HepG2 (cell line): ENCODE data around the gene TTYH1.

Experiments
- ADNP ChIP-seq: sonication (generic); formaldehyde crosslinking; IDR thresholded peaks from 2 replicates; pipeline ENCODE4 v1.4.0; 2020; ENCODE audit warnings: missing genetic modification reagents
- CC2D1A ChIP-seq: sonication (generic); formaldehyde crosslinking; IDR thresholded peaks from 2 replicates; pipeline ENCODE4 v1.8.1; 2023; ENCODE audit warnings: mild to moderate bottlenecking, missing genetic modification reagents
- ERF ChIP-seq: IDR thresholded peaks from 2 replicates; pipeline ENCODE4 v1.6.1; 2018; ENCODE audit warnings: missing biosample characterization, missing genetic modification reagents
- HNF4A ChIP-seq: sonication (generic); formaldehyde crosslinking; IDR thresholded peaks from 2 replicates; pipeline ENCODE4 v1.4.0; 2020; ENCODE audit warnings: missing genetic modification reagents
- SCMH1 ChIP-seq: sonication (generic); formaldehyde crosslinking; IDR thresholded peaks from 2 replicates; pipeline ENCODE4 v1.9.0; 2021; ENCODE audit warnings: missing genetic modification reagents, mild to moderate bottlenecking, borderline replicate concordance
- TF ChIP-seq, protein P1 (sequence below): sonication (generic); formaldehyde crosslinking; IDR thresholded peaks from 2 replicates; pipeline ENCODE4 v1.4.0; 2020; ENCODE audit warnings: missing genetic modification reagents

DNA sequence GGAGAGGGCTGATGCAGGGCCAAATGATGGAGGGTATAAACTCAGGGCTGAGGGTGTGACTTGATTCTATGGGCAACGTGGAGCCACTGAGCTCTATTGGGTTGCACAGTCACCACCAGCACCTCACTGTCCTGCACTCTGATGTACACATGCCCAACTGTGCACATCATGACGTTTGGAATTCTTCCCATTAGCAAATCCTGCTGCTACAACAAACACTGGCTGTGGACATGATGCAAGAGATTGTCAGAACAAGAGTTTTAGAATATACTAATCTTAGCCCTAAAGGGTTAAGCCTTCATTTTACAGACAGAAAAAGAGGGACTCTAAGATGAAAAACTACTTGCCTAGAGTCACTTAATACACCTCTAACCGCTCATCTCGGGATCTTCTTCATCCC lies 2.4 kb upstream of the TTYH1 start:
- TF ChIP-seq HNF4A (CRISPR knock-in tag) (no peak), CC2D1A (CRISPR knock-in tag) (no peak), ADNP (CRISPR knock-in tag) (no peak), SCMH1 (CRISPR knock-in tag) (no peak), ERF (CRISPR knock-in tag) (no peak)
- TF ChIP-seq, protein P1, sequence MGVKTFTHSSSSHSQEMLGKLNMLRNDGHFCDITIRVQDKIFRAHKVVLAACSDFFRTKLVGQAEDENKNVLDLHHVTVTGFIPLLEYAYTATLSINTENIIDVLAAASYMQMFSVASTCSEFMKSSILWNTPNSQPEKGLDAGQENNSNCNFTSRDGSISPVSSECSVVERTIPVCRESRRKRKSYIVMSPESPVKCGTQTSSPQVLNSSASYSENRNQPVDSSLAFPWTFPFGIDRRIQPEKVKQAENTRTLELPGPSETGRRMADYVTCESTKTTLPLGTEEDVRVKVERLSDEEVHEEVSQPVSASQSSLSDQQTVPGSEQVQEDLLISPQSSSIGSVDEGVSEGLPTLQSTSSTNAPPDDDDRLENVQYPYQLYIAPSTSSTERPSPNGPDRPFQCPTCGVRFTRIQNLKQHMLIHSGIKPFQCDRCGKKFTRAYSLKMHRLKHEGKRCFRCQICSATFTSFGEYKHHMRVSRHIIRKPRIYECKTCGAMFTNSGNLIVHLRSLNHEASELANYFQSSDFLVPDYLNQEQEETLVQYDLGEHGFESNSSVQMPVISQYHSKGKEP (CRISPR knock-in tag): no peak
